Loucy (cell line): ENCODE data around the gene RGS19.

Experiments
- CTCF ChIP-seq: fragments of 200-600 bp; sonication (generic); conservative IDR thresholded peaks from 2 replicates; pipeline ENCODE4 v1.5.1; 2014; ENCODE audit warnings: mild to moderate bottlenecking, antibody characterized with exemption, low read length
- EZH2phosphoT487 ChIP-seq: fragments of 200-600 bp; IDR thresholded peaks from 2 replicates; pipeline ENCODE4 v1.6.1; 2018; ENCODE audit warnings: antibody characterized with exemption, mild to moderate bottlenecking, moderate library complexity, borderline replicate concordance

- TF ChIP-seq CTCF (no peak), EZH2phosphoT487 (no peak)
These were observed 32.3 kb downstream of the RGS19 start for GRCh38 chr20:64047046-64047389.
